Superior temporal gyrus (tissue), 1 donor: ENCODE results near the gene ULBP1.
A peak's percentile ranks its signal among the peaks of the same experiment; 100 is the strongest.
"Not testable (repeated sequence)": the region's sequence is repeated elsewhere in the genome, so short reads cannot be mapped to it uniquely, and the experiment has no call there.

Experiments used
- DNase-seq: peaks from one replicate; pipeline ENCODE4 v3.0.0-alpha.2; 2016; ENCODE audit errors: extremely low spot score

Gene ULBP1

GRCh38 chr6:149933461-149933860 lies 30.3 kb upstream of the ULBP1 start:
- DNase-seq, result no peak

DNA sequence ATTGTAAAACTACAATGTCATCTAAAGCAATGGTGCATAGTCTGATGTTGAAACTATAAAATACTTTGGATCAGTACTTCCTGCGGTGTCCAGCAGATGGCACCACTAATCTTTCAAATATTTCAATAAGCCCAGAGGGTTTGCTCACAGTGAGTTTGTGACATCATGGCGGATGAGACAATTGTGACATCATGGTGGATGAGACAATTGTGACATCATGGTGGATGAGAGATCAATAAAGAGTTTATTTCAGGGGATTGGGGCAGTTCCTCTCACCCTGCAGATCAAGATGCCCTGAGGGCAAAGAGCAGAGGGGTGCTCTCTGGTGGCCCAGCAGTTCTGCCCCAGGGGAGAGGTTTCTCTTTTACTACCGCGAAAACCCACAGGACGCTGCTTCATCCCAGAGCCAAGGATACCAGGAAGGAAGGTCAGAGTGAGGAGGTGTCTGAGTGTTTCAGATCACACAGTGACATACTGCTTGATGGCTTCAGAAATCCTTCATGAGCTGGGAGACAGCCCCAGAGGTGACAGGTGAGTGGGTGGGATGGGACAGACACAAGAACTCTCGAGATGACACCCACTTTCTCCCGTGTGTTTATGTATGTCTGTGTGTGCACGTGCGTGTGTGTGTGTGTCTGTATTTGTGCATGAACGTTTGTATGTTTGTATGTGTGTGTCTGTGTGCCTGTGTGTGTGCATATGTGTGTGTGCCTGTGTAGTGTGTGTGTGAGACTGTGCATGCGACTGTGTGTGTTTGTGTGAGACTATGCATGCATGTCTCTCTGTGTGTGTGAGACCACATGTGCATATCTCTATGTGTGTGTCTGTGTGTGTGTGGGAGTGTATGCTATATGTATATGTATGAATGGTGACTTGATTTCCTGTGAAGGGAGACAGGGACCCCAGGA lies 29.2 kb upstream of the ULBP1 start:
- peak; percentile 90 for DNase-seq

DNA sequence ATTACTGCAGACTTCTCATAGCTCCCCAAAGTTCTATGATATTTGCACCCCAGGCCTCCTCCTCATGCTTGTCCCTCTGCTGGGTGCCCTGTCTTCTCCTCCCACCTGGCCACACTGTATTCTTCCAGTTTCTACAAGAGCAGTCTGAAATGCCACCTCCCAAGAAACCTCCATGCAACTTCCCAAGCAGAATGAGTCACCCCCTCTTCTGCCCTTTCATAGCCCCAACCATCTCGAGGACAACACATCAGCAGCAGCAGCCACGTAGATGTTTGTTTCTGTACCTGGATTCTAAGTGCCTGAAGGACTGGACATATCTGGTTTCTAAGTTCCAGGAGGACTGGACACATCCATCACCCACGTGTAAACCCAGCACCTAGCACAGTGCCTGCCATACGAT lies 28.5 kb upstream of the ULBP1 start:
- no peak for DNase-seq

DNA sequence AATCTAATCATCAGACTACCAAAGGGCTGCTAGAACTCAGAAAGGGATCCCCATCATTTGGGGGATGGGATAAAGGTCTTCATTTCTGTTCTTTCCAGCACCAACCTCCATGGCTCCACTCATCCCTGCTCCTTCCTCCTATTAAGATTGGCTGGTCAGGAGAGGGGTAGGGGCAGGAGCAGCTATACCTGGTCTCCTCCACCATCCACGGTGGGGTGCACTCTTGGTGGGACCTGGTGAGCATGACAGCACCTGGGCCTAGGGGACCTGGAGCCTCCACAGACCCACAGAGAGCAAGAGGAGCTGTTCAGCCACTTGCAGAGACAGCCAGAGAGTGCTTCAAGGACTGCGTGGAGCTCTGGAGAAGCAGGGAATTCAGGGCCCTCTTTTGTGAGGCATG lies 28.1 kb upstream of the ULBP1 start:
- DNase-seq, result no peak

DNA sequence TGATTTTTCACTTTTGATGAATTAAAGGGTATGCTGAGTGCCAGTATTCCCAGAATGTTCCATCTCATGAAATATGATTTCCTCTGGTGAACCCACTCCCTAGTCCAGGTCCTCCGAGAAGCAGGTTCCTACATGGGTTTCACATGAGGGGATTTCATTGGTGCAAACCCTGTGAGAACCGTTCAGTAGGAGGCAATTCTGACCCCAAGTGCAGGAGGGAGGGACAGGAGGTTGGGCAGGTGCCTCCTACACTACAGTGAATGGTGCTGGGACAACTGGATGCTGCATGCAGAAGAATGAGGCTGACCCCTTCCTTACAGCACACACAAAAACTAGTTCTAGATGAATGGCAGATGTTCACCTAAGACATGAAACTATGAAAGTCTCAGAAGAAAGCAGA lies 27.0 kb upstream of the ULBP1 start:
- DNase-seq, result no peak

DNA sequence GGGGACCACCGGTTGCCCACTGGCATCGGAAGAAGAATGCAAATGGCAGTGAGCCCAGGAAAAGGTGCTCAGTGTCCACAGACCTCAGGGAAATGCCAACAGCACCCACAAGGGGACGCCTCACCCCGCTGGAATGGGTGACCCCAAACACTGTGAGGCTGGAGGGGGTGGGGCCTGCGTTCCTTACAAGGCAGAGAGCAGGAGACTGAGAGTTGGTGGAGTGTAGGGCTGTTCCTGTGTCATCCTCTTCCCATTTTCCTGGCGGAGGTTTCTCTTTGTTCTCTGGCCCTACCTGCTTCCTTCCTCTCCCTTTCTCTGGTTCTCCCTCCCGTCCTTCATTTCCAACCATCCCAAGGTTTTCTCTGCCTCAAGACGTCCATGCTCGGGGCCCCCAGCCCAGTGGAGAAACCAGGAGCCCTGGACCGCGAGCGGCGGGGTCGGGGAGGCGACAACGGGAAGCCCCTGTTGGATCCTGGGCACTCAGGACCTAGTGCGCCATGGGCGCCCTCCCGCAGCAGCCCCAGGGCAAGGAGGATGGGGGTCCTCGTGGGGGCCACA lies 25.7 kb upstream of the ULBP1 start:
- not testable (repeated sequence) for DNase-seq

DNA sequence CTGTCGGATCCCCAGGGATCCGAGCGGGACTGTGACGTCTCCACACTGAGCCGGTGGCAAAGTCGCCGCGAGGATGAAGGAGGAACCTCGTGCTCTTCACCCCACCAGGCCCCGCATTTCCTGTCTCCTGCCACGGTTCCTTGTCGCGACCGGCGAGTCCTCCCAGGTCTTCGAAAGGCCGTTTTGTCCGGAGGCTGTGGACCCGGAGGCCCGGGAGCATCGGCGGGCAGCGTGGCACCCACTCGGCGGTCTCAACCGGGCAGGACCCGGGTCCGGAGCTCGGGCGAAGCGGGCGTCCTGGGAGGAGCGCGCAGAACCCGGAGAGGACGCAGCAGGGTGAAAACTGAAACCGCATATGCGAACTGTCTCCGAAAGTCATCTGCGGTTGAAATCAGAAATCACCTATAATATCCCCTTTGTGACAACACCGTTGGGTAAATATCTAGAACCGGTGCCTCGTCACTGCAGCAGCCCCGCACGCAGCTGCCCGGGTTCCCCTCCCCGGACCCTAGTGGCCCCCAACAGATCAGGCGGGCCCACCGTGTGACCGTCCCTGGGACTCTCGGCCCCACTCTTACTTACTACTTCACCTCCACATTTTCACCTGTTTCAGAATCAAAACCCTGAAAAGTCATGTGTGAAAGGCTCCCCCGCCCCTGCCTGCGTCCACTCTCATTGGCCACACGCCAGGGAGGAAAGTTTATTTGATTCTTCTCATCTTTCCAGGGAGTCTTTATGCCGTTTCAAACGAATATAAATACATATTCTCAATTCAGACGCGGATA lies 25.0 kb upstream of the ULBP1 start:
- no peak for DNase-seq

DNA sequence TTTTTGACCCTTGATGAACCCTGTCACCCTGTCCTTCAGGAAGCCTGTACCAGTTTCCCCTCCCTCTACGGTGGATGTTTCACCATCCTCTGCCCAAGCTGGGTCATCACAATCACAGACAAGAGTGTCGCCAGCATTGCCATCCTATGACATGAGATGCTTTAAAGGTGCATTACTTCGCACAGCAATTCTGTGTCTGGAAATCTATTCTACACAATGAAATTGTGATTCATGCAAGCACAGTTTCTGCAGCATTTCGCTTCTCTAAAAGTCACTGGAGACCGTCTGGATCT lies 24.4 kb upstream of the ULBP1 start:
- DNase-seq, result no peak

- DNase-seq, result no peak
Observed at GRCh38 chr6:149939909-149940671, 23.7 kb upstream of the ULBP1 start.

DNA sequence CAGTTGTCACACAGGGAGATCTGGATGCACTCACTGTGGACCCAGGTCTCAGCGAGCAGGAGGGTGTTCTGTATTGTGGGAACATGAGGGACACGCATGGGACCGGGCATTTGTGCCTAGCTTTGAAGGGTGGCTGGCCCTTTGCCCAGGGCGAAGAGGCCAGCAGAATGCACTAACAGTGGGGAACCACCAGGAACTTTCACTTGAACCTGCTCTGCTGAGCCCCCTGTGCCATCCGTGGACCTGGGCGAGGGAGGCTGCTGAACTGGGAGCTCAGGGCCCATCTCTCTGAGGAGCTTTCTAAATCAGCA lies 23.1 kb upstream of the ULBP1 start:
- DNase-seq, result no peak

DNA sequence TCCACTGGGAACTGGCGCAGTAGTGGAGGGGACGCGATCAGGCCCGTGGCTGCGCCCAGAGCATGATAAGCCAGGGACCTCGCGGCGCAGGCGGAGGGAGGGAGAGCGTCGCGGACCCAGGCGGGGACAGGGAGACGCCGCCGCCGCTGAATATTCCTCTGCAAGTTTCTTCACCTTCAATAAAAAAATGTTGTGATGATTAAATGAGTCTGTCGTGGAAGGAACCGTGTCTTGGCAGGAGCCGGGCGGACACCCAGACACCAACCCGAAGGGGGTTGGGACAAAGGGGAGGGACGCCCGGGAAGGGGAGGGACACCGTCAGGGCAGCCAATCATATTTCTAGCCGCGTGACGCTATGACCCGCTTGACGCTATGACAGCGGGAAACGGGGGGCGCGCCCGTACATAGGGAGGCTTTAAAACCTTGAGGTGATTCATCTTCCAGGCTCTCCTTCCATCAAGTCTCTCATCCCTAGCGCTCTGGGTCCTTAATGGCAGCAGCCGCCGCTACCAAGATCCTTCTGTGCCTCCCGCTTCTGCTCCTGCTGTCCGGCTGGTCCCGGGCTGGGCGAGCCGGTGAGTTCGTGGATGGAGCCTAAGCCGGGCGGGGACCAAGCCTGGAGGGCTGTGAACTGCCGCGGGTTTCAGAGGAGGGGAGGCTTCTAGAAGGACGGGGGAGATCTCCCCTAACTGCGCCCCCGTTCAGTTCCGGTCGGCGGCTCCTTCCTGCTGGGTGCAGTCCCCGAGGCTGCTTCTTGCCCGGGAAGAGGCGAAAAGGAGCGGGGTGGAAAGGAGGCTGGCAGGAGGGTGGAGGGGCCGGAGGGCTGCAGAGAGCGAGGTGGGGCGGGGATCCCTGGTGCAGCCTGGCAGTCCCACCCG lies 21.9 kb upstream of the ULBP1 start, which contains the start of gene ULBP2:
Gene ULBP2 (plus strand): TSS at position 432 of the 878 bp plus-strand sequence. CDS start 59 bp downstream, at position 491.
- DNase-seq, result peak; percentile 83

GRCh38 chr6:149942461-149942829 lies 21.3 kb upstream of the ULBP1 start:
- DNase-seq, result no peak

- DNase-seq, result not testable (repeated sequence)
Observed at GRCh38 chr6:149943321-149943720, 20.4 kb upstream of the ULBP1 start.

- not testable (repeated sequence) for DNase-seq
Observed at GRCh38 chr6:149945276-149945675, 18.5 kb upstream of the ULBP1 start.

GRCh38 chr6:149946631-149947030 lies 17.1 kb upstream of the ULBP1 start:
- not testable (repeated sequence) for DNase-seq

GRCh38 chr6:149947533-149947932 lies 16.2 kb upstream of the ULBP1 start:
- not testable (repeated sequence) for DNase-seq

DNA sequence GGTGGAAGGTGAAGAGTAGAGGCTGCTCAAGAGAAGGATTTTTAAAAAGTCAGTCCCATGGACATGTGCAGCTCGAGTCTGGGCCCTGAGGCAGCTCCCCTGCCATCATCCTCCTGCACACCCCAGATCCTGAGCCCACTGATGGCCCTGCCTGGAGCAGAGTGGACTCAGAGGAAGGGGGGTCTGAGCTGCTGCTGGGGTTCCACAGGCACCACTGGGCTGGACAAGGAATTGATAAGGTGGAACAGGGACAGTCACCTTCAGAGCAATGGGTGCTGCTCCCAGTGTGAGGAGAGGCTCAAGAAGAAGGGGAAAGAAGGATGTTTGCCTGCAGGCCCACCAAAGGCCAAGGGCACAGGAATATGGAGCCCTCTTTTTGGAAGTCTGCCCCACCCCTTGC lies 15.7 kb upstream of the ULBP1 start:
- DNase-seq, result no peak

DNA sequence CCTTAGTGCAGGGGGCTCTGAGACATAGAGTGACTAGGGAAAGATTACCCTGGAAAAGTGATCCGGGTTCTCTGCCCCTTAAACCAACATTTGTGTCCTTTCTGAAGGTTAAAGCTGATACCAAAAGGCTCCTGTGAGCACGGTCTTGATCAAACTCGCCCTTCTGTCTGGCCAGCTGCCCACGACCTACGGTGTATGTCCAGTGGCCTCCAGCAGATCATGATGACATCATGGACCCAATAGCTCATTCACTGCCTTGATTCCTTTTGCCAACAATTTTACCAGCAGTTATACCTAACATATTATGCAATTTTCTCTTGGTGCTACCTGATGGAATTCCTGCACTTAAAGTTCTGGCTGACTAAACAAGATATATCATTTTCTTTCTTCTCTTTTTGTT lies 15.1 kb upstream of the ULBP1 start:
- DNase-seq, result no peak

- no peak for DNase-seq
Observed at GRCh38 chr6:149950423-149950822, 13.3 kb upstream of the ULBP1 start.

DNA sequence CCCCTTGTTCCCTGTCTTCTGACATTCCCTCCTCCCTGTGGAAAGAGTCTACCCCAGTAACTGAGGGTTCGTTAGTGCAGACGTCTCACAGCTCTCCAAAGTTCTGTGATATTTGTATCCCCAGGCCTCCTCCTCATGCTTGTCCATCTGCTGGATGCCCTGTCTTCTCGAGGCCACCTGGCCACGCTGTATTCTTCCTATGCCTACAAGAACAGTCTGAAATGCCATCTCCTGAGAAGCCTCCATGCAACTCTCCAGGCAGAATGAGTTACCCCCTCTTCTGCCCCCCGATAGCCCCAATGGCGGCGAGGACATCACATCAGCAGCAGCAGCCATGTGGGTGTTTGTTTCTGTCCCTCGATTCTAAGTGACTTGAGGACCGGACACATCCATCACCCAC lies 12.6 kb upstream of the ULBP1 start:
- no peak for DNase-seq

- no peak for DNase-seq
Observed at GRCh38 chr6:149951626-149952025, 12.1 kb upstream of the ULBP1 start.
